HG02943 (cell line): ENCODE data around the gene DZIP3.
"Not testable (repeated sequence)": the region's sequence is repeated elsewhere in the genome, so short reads cannot be mapped to it uniquely, and the experiment has no call there.

Experiments
- ATAC-seq: cut with Tn5 transposase; IDR thresholded peaks from one replicate; pipeline ENCODE4 v1.9.1; 2021; ENCODE audit warnings: mild to moderate bottlenecking, low read depth, moderate library complexity; ENCODE audit not compliant: unreplicated experiment

DZIP3 gene

DNA sequence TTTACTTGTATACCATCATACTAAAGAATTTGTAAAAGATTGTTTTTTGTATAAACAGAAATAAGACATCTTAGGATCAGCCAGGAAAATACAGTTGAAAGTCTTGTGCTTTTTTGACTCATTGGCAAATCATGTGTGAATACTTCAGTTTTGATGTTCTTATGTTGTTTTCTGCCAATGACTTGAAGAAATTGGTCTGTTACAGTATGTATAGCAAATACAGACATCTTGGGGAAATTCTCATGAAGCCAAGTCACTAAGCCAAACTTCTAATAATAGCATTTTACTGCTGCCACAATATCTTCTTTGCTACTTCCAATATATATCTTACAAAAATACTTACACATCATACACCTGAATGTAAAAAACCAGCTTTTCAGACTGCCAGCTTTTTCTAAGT, 83.2 kb downstream of the DZIP3 start:
- ATAC-seq: no peak

DNA sequence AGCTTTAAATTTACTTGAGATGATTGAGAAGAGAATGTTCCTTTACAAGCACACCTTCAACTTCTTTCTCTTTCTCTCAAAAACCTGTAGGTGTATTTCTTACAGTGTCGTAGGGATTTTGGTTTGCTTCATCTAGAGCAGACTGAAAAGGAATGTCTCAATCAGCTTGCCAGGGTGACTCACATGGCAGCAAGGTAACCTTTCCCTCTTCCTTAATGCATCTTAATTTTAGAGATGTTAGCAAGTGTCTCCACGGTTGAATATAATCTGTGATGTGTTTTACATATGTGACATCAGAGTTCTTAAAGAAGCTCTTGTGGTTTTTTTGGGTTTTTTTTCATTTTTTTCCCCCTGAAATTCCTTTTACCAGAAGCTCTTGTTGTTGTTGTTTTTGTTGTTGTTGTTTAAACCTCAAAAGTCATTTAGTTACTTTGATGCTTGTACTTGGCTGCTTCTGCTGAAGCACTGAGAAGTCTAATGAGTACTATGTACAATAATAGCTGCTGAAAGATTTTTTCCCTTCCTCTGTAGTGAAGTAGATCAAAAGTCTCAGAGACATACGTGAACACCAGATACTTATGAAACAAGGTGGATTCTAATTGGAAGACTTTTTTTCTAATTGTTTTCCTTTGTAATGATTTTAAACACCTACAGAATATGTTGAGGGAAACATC, 84.6 kb downstream of the DZIP3 start:
- ATAC-seq: no peak

DNA sequence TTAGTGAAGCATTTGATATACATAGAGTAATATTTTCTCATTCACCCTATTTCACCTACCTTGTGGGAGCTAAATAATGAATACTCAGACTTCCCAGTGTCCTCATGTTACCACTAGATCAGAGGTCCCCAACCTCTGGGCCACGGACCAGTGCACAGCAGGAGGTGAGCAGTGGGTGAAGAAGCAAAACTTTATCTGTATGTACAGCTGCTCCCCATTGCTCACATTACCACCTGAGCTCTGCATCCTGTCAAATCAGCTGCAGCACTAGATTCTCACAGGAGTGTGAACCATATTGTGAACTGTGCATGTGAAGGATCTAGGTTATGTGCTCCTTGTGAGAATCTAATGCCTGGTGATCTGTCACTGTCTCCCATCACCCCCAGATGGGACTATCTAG, 88.3 kb downstream of the DZIP3 start:
- no peak for ATAC-seq

DNA sequence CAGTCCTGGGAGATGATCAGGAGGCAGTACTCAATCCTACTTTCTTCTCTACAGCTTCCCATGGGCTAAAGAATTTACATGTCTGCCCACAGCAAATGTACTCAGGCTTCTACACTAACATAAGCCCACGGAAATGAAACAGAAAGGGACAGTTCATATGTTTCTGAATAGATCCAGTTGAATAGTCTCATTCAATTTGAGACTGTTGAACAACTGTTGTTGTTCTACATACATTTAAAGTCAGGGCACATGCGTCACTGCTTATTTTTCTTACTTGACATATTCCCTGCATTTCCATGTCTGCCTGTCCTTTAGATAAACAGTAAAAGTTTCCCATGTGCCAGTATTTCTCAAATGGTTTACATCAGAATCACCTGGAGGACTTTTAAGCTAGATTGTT, 102.8 kb downstream of the DZIP3 start:
- not testable (repeated sequence) for ATAC-seq

DNA sequence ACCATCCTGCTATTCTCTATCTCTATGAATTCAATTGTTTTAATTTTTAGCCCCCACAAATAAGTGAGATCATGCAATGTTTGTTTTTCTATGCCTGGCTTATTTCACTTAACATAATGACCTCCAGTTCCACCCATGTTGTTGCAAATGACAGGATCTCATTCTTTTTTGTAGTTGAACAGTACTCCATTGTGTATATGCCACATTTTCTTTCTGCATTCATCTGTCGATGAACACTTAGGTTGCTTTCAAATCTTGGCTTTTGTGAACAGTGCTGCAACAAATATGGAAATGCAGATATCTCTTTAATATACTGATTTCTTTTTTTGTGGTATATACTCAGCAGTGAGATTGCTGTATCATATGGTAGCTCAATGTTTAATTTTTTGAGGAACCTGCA, 108.9 kb downstream of the DZIP3 start:
- ATAC-seq: no peak

DNA sequence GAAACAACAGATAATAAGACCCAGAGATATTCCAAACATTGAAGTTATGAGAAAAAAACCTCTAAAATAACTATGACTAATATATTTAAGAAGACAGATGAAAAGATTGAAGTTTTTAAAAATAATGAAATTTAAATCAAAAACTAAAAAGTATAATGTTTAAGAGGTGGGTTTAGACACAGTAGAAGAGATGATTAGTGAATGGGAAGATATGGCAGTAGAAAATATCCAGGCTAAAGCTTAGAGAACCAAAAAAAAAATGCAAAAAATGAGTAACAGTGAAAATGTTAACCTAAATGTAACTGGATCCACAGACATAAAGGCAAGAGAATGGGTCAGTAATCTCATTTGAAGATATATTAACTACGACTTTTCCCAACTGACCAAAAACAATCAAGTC, 115.5 kb downstream of the DZIP3 start:
- ATAC-seq: no peak

DNA sequence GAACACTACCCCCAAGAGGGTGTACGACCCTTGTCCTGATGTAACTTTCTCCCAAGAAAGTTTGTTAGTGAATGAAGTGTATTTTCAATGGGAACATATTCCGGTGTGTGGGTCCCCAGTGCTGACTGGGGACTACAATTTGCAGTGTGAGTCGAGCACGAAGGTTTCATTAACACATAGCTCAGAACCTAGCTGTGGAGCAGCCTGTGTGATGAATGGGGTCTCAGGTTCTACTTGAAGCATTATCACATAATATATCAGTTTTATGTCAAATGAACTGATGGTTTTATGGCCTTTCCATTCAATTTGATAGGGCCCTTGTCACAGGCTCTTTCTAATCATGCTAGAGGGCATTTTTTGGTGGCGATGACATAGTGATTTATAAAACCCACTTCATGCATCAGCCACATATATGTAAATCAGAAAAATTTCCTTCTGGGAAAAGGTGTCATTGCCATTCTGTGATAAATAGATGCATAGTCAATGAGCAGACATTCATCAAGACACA, 123.5 kb downstream of the DZIP3 start:
- ATAC-seq: no peak

DNA sequence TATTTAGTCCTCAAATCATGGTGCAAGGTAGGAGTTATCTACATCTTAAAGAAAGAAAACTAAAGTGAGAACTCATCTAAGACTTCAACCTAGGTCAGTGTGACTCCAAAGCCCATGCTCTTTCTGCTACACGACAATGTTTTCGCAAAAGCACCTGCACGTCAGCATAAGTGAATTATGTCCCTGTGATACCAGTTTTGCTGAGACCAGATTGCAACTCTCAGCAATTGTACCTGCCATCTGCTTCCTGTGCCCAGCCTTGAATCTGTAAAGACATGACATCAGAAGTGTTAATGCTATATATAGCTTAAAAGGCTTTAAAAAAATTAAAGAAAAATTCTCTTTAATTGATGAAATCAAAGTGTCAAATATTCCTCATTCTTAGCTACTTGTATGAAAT, 124.3 kb downstream of the DZIP3 start:
- ATAC-seq: no peak

DNA sequence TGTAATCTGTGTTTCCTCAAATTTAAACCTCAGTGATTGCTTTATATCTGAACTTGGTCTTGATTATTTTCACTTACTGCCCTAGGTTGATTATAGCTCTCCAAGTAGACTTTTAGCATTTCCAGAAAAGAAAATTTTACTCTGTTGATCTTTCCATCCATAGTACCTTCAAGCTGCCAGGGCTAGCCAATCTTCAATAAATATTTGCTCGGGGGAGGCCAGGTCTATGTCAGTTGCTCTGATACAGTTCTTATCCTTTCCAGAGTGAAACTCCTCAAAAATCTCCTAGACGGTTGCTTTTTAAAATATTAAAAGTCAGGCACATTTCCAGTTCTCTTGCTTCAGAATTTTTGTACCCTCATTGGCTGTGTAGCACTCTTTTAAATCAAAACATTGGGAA, 128.9 kb downstream of the DZIP3 start:
- ATAC-seq: no peak

DNA sequence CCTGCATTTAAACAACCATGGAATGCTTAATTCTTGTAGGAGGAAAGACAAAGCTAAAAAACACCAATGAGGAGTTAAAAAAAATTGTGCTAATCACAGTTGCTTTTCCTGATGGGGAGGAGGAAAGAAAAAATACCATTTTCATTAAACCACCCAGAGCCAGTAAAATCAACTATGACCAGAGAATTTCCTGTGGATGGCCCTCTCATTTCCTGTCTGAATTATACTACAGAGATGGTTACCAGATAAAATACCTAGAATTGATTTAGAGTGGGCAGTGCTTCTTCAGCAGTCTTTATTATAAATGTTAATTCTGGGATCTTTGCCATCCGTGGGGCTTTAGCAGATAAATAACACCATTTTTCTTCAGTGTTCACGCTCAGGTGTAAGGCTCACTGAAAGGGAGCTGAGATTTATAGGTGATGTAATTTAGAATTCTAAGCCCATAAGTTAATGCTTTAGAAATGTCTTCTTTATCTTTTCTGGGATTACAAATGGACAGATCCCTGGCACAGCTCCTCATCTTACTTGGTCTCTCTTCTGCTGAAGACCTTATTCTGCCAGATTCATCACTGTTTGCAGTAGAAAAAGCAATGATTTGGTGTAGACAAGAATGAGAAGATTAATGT, 129.8 kb downstream of the DZIP3 start:
- no peak for ATAC-seq

DNA sequence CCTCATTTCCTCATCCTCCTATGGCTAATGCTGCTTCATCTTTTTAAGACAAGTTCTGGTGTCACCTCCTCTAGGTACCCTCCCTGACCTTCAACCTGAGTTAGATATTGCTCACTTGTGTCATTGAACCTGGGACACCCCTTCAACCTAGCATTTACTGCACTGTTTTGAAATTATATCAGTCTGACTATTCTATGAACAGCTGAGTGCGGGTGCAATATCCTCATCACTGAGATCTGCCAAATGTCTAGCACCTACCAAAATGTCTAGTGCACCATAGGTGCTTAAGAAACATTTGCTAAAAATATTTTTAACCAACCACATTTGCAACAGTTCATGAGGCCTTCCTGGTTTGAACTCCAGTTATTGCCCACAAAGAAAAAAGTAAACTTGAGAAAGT, 133.2 kb downstream of the DZIP3 start:
- ATAC-seq: no peak

DNA sequence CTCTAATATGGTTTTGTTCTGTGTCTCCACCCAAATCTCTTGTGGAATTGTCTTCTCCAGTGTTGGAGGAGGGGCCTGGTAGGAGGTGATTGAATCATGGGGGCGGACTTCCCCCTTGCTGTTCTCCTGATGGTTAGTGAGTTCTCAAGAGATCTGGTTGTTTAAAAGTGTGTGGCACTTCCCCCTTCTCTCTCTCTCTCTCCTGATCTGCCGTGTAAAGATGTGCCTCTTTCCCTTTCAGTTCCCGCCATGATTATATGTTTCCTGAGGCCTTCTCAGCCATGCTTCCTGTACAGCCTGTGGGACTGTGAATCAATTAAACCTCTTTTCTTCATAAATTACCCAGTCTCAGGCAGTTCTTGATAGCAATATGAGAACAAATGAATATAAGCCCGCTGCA, 134.6 kb downstream of the DZIP3 start:
- ATAC-seq: no peak

DNA sequence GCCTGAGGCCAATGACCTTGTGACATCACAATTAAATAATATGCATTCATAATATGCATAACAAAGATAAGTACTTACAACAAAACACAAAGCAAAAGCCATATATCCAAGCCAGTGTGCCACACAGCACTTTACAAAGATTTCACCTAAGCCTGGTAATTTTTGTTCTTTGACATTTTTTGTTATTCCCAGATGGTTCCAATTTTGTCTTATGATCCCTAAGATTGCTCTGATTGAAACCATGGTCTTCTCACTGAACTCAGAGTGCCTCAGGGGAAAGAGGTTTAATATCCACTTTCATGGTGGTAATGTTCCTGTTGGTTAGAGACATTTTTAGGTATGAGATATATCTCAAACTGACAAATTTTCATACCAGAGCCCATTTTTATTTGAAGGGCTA, 138.6 kb downstream of the DZIP3 start:
- no peak for ATAC-seq

DNA sequence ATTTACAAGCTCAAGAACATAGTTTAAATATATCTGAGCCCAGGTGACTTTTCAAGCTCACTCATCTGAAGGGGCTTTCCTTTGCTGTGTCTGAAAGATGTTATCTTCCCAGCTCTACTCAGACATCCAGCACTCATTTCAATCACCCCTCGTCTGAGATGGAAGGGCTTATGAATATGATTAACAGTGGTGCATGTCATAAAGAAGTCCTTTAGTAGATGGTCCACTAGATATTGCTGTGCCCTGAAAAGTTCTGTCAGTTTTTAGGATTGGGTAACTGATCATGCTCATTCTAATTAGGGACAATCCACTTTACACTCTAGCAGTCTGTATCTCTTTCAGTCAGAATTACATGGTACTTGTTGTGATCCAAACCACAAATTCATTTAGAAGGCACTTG, 139.4 kb downstream of the DZIP3 start:
- no peak for ATAC-seq

DNA sequence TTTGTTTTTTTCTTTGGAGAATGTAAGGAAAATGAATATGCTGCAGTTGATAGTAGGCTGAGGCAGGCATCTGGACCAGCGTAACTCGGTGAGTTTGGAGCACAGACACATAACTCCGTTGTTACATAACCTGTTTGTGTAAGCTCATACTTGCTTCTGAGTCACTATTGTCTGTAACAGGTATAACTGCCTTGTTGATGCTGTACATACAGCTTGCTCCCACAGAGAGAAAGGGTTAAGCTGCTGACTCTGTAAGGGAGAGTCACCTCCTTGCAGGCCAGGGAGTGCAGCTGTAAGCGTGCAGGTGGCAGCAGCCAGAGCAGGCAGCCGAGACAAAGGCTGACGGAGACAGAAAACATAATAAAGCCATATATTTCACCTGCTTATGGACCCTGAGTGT, 147.3 kb downstream of the DZIP3 start:
- ATAC-seq: no peak

DNA sequence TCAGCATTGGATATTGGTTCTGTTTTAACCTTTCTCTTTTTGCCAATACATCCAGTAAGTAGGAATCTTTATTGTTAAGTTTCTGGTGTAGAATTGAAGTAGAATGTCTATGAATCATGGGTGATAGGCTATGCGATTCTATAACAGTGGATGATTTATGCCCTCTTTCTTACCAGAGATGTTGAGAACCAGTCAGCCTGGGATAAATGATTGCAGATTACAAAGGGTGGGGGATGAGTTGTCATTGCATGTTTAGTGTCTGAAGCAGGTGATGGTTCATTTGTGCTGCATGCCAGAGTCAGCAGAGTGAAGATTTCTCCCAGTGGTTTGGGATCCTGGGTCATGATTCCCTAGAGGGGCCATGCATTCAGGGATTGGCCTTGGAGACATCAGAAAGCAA, 153.4 kb downstream of the DZIP3 start:
- ATAC-seq: no peak
